Astrocyte (in vitro differentiated cells and primary cell): ENCODE measurements around the gene OR56B1. TPM values are rescaled to one million over a fixed set of nuclear protein-coding genes. Genes with fewer than 3 reads are reported as not detected.
A peak's percentile ranks its signal among the peaks of the same experiment; 100 is the strongest.

Source experiments
- DNase-seq: peaks from one replicate; pipeline ENCODE4 v3.0.0-alpha.2; 2010; ENCODE audit warnings: low read depth
- FAIRE-seq: peaks from 2 replicates; lab custom pipeline; 2011; peaks lifted over from hg19 to GRCh38; lab: Jason Lieb, UNC
- H2AFZ ChIP-seq: 2 replicates; pipeline ENCODE4 v1.6.0; 2012; ENCODE audit warnings: low read depth, low read length, inconsistent platforms
- H3K27ac ChIP-seq: 2 replicates; pipeline ENCODE4 v1.5.1; 2011; ENCODE audit warnings: low read depth, low read length, inconsistent platforms
- H3K27me3 ChIP-seq: 2 replicates; pipeline ENCODE4 v1.6.0; 2011; ENCODE audit warnings: low read length, inconsistent platforms; ENCODE audit not compliant: insufficient read depth
- H3K36me3 ChIP-seq: 2 replicates; pipeline ENCODE4 v1.5.1; 2011; ENCODE audit warnings: low read length, inconsistent platforms; ENCODE audit not compliant: insufficient read depth
- H3K4me1 ChIP-seq: 2 replicates; pipeline ENCODE4 v1.5.1; 2011; ENCODE audit warnings: low read length, inconsistent platforms; ENCODE audit not compliant: insufficient read depth
- H3K4me2 ChIP-seq: 2 replicates; pipeline ENCODE4 v1.6.0; 2012; ENCODE audit warnings: low read length, inconsistent platforms
- H3K4me3 ChIP-seq: 2 replicates; pipeline ENCODE4 v1.5.1; 2011; ENCODE audit warnings: low read depth, mild to moderate bottlenecking, low read length, inconsistent platforms; ENCODE audit not compliant: insufficient read depth
- H3K79me2 ChIP-seq: 2 replicates; pipeline ENCODE4 v1.6.0; 2012; ENCODE audit warnings: mild to moderate bottlenecking, low read length, inconsistent platforms; ENCODE audit not compliant: insufficient read depth
- H3K9ac ChIP-seq: 2 replicates; pipeline ENCODE4 v1.6.0; 2012; ENCODE audit warnings: mild to moderate bottlenecking, low read length, inconsistent platforms
- H3K9me3 ChIP-seq: 2 replicates; pipeline ENCODE4 v1.5.1; 2012; ENCODE audit warnings: low read depth, mild to moderate bottlenecking, low read length, inconsistent platforms; ENCODE audit not compliant: insufficient read depth
- H4K20me1 ChIP-seq: 2 replicates; pipeline ENCODE4 v1.6.0; 2012; ENCODE audit warnings: low read length, inconsistent platforms; ENCODE audit not compliant: insufficient read depth
- H3K27ac Mint-ChIP-seq: one replicate; pipeline ENCODE4 v1.8.0; 2021; ENCODE audit warnings: mild to moderate bottlenecking, mixed read lengths; ENCODE audit not compliant: unreplicated experiment
- H3K27me3 Mint-ChIP-seq: one replicate; pipeline ENCODE4 v1.8.0; 2021; ENCODE audit warnings: low read depth, mixed read lengths; ENCODE audit not compliant: unreplicated experiment
- H3K36me3 Mint-ChIP-seq: one replicate; pipeline ENCODE4 v1.8.0; 2021; ENCODE audit warnings: low read depth, mixed read lengths; ENCODE audit not compliant: unreplicated experiment
- H3K4me1 Mint-ChIP-seq: one replicate; pipeline ENCODE4 v1.8.0; 2021; ENCODE audit warnings: low read depth, mixed read lengths; ENCODE audit not compliant: unreplicated experiment
- H3K4me3 Mint-ChIP-seq: one replicate; pipeline ENCODE4 v1.8.0; 2021; ENCODE audit warnings: mild to moderate bottlenecking, moderate library complexity, mixed read lengths; ENCODE audit not compliant: unreplicated experiment
- H3K9me3 Mint-ChIP-seq: one replicate; pipeline ENCODE4 v1.8.0; 2021; ENCODE audit warnings: mild to moderate bottlenecking, mixed read lengths; ENCODE audit not compliant: unreplicated experiment
- EZH2 ChIP-seq: IDR thresholded peaks from 2 replicates; pipeline ENCODE4 v1.6.1; 2012; ENCODE audit warnings: mild to moderate bottlenecking, low read length, inconsistent platforms; ENCODE audit not compliant: insufficient read depth
- total RNA-seq: library from RNA; stranded (reverse); gene quantifications from 2 replicates; pipeline ENCODE4 v1.2.1, GENCODE V29; 2021
- TF ChIP-seq, protein P1 (sequence below): IDR thresholded peaks from 2 replicates; pipeline ENCODE4 v1.5.1; 2011; ENCODE audit warnings: low read depth, mild to moderate bottlenecking, inconsistent platforms, low read length, moderate library complexity; ENCODE audit not compliant: insufficient read depth

Gene OR56B1
- total RNA-seq, 1 donor from 2014 or later = not detected

- H3K36me3 ChIP-seq = no peaks in the 10 kb centered on the region
- peaks cover 5% of the 10 kb centered on the region for H3K4me1 Mint-ChIP-seq
Measured at GRCh38 chr11:5701055-5701577, 35.1 kb upstream of the OR56B1 start.

DNA sequence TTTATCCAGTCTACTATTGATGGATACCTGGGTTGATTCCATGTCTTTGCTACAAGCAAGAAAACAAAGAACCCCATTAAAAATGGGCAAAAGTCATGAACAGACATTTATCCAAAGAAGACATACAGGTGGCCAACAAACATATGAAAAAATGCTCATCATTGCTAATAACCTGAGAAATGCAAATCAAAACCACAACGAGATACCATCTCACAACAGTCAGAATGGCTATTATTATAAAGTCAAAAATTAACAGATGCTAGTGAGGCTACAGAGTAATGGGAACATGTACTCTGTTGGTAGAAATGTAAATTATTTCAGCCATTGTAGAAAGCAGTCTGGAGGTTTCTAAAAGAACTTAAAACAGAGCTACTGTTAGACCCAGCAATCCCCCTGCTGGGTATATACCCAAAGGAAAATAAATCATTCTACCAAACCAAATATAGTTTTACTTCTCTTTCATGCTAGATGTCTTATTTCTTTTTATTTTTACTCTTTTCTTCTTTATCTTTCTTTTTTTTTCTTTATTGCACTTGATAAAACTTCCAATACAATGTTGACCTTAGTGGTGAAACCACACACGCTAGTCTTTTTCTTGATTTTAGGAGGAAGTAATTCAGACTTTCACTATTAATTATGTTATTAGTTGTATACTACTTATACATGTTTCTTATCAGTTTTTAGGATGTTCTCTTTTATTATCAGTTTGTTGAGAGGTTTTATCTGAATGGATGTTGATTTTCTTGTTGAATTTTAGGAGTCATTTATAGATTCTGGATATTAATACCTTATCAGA is 32.3 kb upstream of the OR56B1 start:
- Mint-ChIP-seq H3K9me3 (no peaks in the 10 kb centered on the region), H3K27me3 (no peaks in the 10 kb centered on the region), H3K27ac (no peak overlapping the region), H3K4me1 (no peaks in the 10 kb centered on the region), H3K36me3 (peaks cover 18% of the 10 kb centered on the region), H3K4me3 (no peak overlapping the region)
- Histone ChIP-seq H3K9me3 (no peaks in the 10 kb centered on the region), H3K36me3 (peaks cover 10% of the 10 kb centered on the region), H3K4me2 (no peak overlapping the region), H3K9ac (no peak overlapping the region), H3K4me1 (no peaks in the 10 kb centered on the region), H3K79me2 (no peaks in the 10 kb centered on the region), H3K27me3 (no peaks in the 10 kb centered on the region), H3K27ac (no peak overlapping the region), H3K4me3 (no peak overlapping the region), H2AFZ (no peak overlapping the region), H4K20me1 (no peaks in the 10 kb centered on the region)
- no peak for DNase-seq
- TF ChIP-seq, protein P1, sequence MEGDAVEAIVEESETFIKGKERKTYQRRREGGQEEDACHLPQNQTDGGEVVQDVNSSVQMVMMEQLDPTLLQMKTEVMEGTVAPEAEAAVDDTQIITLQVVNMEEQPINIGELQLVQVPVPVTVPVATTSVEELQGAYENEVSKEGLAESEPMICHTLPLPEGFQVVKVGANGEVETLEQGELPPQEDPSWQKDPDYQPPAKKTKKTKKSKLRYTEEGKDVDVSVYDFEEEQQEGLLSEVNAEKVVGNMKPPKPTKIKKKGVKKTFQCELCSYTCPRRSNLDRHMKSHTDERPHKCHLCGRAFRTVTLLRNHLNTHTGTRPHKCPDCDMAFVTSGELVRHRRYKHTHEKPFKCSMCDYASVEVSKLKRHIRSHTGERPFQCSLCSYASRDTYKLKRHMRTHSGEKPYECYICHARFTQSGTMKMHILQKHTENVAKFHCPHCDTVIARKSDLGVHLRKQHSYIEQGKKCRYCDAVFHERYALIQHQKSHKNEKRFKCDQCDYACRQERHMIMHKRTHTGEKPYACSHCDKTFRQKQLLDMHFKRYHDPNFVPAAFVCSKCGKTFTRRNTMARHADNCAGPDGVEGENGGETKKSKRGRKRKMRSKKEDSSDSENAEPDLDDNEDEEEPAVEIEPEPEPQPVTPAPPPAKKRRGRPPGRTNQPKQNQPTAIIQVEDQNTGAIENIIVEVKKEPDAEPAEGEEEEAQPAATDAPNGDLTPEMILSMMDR = no peak
- TF ChIP-seq EZH2 = no peak
- FAIRE-seq = no peak

More at GRCh38 chr11:5701055-5701577, 35.1 kb upstream of the OR56B1 start:
- Histone ChIP-seq H3K4me1 (no peaks in the 10 kb centered on the region), H3K4me3 (no peak overlapping the region), H3K4me2 (no peak overlapping the region), H3K27me3 (no peaks in the 10 kb centered on the region), H4K20me1 (no peaks in the 10 kb centered on the region), H3K79me2 (no peaks in the 10 kb centered on the region), H2AFZ (no peak overlapping the region), H3K9me3 (no peaks in the 10 kb centered on the region), H3K27ac (no peak overlapping the region), H3K9ac (no peak overlapping the region)
- FAIRE-seq (no peak), DNase-seq (no peak)
- H3K27ac Mint-ChIP-seq = no peak overlapping the region
- peaks cover 28% of the 10 kb centered on the region for H3K36me3 Mint-ChIP-seq
- H3K9me3 Mint-ChIP-seq = no peaks in the 10 kb centered on the region
- TF ChIP-seq EZH2 = no peak
- TF ChIP-seq, protein P1 = no peak
- no peak overlapping the region for H3K4me3 Mint-ChIP-seq
- H3K27me3 Mint-ChIP-seq = no peaks in the 10 kb centered on the region

DNA sequence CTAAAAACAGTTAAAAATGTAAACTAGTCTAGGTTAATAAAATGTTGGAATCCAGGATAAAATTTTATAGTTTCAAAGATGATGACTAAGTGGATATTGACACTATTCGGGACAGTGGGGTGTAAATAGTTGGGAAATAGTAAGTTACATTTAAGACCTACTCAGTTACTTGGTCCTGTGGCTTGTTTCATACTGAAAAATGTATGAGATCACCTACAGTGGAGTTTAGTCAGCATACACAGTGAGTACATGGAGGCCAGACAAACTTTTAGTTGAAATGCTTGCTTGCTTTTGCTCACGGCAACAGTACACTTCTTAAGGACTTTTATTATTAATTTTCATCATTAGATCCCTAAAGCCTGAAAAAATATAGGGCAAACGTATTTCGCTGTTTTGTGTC is 30.6 kb upstream of the OR56B1 start:
- H3K9me3 Mint-ChIP-seq = no peaks in the 10 kb centered on the region

More for the DNA sequence above, 30.6 kb upstream of the OR56B1 start:
- Histone ChIP-seq H2AFZ (no peak overlapping the region), H3K4me1 (no peaks in the 10 kb centered on the region), H3K4me2 (no peak overlapping the region), H3K27ac (no peak overlapping the region), H3K9me3 (no peaks in the 10 kb centered on the region), H3K79me2 (no peaks in the 10 kb centered on the region), H3K27me3 (no peaks in the 10 kb centered on the region), H3K36me3 (peaks cover 12% of the 10 kb centered on the region), H3K4me3 (no peak overlapping the region), H3K9ac (no peak overlapping the region), H4K20me1 (no peaks in the 10 kb centered on the region)
- Mint-ChIP-seq H3K27me3 (no peaks in the 10 kb centered on the region), H3K4me3 (no peak overlapping the region), H3K27ac (no peak overlapping the region), H3K36me3 (peaks cover 25% of the 10 kb centered on the region), H3K4me1 (no peaks in the 10 kb centered on the region)
- FAIRE-seq (peak; percentile 29), DNase-seq (peak; percentile 16)
- TF ChIP-seq EZH2 = no peak
- TF ChIP-seq, protein P1 = no peak
